AG10803 (cell line): Measurements from ENCODE around the gene ZNF107.

ENCODE experiments used
- DNase-seq: peaks from one replicate; pipeline ENCODE4 v3.0.0; 2010; ENCODE audit warnings: low read depth
- H3K4me3 ChIP-seq: 2 replicates; pipeline ENCODE4 v1.5.1; 2011; ENCODE audit warnings: mild to moderate bottlenecking, low read length, control low read depth
- TF ChIP-seq, protein P1 (sequence below): conservative IDR thresholded peaks from 2 replicates; pipeline ENCODE4 v1.5.1; 2011; ENCODE audit warnings: mild to moderate bottlenecking, low read length, control low read depth, inconsistent platforms

ZNF107 gene

GRCh38 chr7:64626557-64626956, 39.4 kb upstream of the ZNF107 start:
- no peak for DNase-seq
- no peak overlapping the region for H3K4me3 ChIP-seq
- TF ChIP-seq, protein P1, sequence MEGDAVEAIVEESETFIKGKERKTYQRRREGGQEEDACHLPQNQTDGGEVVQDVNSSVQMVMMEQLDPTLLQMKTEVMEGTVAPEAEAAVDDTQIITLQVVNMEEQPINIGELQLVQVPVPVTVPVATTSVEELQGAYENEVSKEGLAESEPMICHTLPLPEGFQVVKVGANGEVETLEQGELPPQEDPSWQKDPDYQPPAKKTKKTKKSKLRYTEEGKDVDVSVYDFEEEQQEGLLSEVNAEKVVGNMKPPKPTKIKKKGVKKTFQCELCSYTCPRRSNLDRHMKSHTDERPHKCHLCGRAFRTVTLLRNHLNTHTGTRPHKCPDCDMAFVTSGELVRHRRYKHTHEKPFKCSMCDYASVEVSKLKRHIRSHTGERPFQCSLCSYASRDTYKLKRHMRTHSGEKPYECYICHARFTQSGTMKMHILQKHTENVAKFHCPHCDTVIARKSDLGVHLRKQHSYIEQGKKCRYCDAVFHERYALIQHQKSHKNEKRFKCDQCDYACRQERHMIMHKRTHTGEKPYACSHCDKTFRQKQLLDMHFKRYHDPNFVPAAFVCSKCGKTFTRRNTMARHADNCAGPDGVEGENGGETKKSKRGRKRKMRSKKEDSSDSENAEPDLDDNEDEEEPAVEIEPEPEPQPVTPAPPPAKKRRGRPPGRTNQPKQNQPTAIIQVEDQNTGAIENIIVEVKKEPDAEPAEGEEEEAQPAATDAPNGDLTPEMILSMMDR = no peak

- TF ChIP-seq, protein P1 = no peak
- no peak for DNase-seq
- H3K4me3 ChIP-seq = no peak overlapping the region
Measured at GRCh38 chr7:64628192-64628591, 37.7 kb upstream of the ZNF107 start.

DNA sequence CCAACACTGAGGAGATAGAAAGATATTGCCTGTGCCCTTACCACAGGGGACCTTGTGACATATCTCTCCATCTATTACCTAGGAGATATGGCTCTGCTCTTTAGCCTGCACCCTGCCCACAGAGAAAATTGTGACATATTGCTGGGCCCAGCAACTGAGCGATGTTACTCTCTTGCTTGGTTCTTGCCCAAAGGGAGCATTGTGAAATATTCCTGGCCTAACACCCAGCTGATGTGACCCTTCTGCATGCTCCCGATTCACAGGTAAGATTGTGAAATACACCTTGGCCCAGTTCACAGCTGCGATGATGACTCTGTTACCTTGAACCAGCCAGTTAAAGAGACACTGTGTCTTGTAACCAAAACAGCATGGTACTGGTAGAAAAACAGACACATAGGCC, 37.2 kb upstream of the ZNF107 start:
- DNase-seq = no peak
- no peak overlapping the region for H3K4me3 ChIP-seq
- TF ChIP-seq, protein P1 = no peak

DNA sequence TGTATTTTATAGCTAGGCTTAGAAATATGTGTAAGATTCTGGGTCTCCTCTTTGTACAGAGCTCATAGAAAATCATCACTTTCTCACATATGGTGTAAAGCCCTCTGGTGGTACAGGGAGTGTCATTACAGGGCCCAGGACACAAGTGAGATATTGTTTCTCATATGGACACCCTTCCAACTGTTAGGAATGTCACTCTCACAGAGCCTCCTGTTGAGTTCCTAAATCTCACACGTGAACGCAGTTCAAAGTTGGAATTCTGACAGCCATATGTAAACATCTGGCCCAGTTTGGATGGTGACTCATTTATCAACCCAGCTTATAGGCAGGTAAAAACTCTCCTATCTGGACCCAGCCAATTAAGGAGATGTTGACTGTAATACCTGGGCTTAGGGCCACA, 35.4 kb upstream of the ZNF107 start:
- DNase-seq = peak; percentile 13
- H3K4me3 ChIP-seq = no peak overlapping the region
- TF ChIP-seq, protein P1 = peak; percentile 55

- TF ChIP-seq, protein P1 = no peak
- H3K4me3 ChIP-seq = no peak overlapping the region
- DNase-seq = no peak
Measured at GRCh38 chr7:64632029-64632428, 33.9 kb upstream of the ZNF107 start.

- no peak for DNase-seq
- TF ChIP-seq, protein P1 = no peak
- no peak overlapping the region for H3K4me3 ChIP-seq
Measured at GRCh38 chr7:64633401-64633800, 32.5 kb upstream of the ZNF107 start.

GRCh38 chr7:64634406-64635062, 31.4 kb upstream of the ZNF107 start:
- DNase-seq = no peak
- H3K4me3 ChIP-seq = no peak overlapping the region
- TF ChIP-seq, protein P1 = no peak
